Activated naive CD8-positive, alpha-beta T cell treated with anti-CD3 and anti-CD28 coated beads, Interleukin-2, amount 50 U/mL, for 24 hours (primary cell): ENCODE data around the gene SAA2.
"Not testable (repeated sequence)": the region's sequence is repeated elsewhere in the genome, so short reads cannot be mapped to it uniquely, and the experiment has no call there.

Experiments
- ATAC-seq: fragments of 150-1000 bp; cut with Tn5 transposase; one replicate; pipeline ENCODE4 v1.10.0; 2021
- DNase-seq: peaks from one replicate; pipeline ENCODE4 v3.0.0; 2021
- H3K27ac Mint-ChIP-seq: one replicate; pipeline ENCODE4 v1.8.0; 2021; ENCODE audit warnings: mild to moderate bottlenecking, mixed read lengths
- H3K27me3 Mint-ChIP-seq: one replicate; pipeline ENCODE4 v1.8.0; 2021; ENCODE audit warnings: mixed read lengths
- H3K36me3 Mint-ChIP-seq: one replicate; pipeline ENCODE4 v1.8.0; 2021; ENCODE audit warnings: low read depth, mixed read lengths
- H3K4me1 Mint-ChIP-seq: one replicate; pipeline ENCODE4 v1.8.0; 2021; ENCODE audit warnings: mixed read lengths
- H3K4me3 Mint-ChIP-seq: one replicate; pipeline ENCODE4 v1.8.0; 2021; ENCODE audit warnings: mild to moderate bottlenecking, moderate library complexity, mixed read lengths
- H3K9me3 Mint-ChIP-seq: one replicate; pipeline ENCODE4 v1.8.0; 2021; ENCODE audit warnings: mixed read lengths

Gene SAA2

GRCh38 chr11:18235394-18236334 is 12.8 kb downstream of the SAA2 start:
- H3K9me3 Mint-ChIP-seq = no peaks in the 10 kb centered on the region
- H3K27me3 Mint-ChIP-seq = peaks cover 26% of the 10 kb centered on the region
- H3K27ac Mint-ChIP-seq = no peak overlapping the region

GRCh38 chr11:18233912-18234311 is 14.6 kb downstream of the SAA2 start:
- H3K36me3 Mint-ChIP-seq = no peaks in the 10 kb centered on the region
- no peak overlapping the region for H3K4me3 Mint-ChIP-seq
- no peaks in the 10 kb centered on the region for H3K9me3 Mint-ChIP-seq
- ATAC-seq (no peak), DNase-seq (no peak)
- H3K27ac Mint-ChIP-seq = no peak overlapping the region
- H3K4me1 Mint-ChIP-seq = no peaks in the 10 kb centered on the region
- peaks cover 19% of the 10 kb centered on the region for H3K27me3 Mint-ChIP-seq

More at GRCh38 chr11:18235394-18236334, 12.8 kb downstream of the SAA2 start:
- ATAC-seq (no peak), DNase-seq (no peak)
- Mint-ChIP-seq H3K4me1 (no peaks in the 10 kb centered on the region), H3K36me3 (no peaks in the 10 kb centered on the region), H3K4me3 (no peak overlapping the region)

- Mint-ChIP-seq H3K36me3 (no peaks in the 10 kb centered on the region), H3K9me3 (no peaks in the 10 kb centered on the region), H3K27ac (no peak overlapping the region), H3K4me1 (no peaks in the 10 kb centered on the region), H3K4me3 (no peak overlapping the region), H3K27me3 (peaks cover 5% of the 10 kb centered on the region)
- ATAC-seq = no peak
- DNase-seq = no peak
Observed at GRCh38 chr11:18230859-18231258, 17.6 kb downstream of the SAA2 start.

- Mint-ChIP-seq H3K36me3 (no peaks in the 10 kb centered on the region), H3K4me3 (no peak overlapping the region), H3K27me3 (peaks cover 3% of the 10 kb centered on the region), H3K27ac (no peak overlapping the region), H3K9me3 (no peaks in the 10 kb centered on the region), H3K4me1 (no peaks in the 10 kb centered on the region)
- DNase-seq (no peak), ATAC-seq (no peak)
Observed at GRCh38 chr11:18229501-18229900, 19.0 kb downstream of the SAA2 start.

- ATAC-seq (no peak), DNase-seq (no peak)
- H3K36me3 Mint-ChIP-seq = no peaks in the 10 kb centered on the region
- H3K27ac Mint-ChIP-seq = no peak overlapping the region
- no peaks in the 10 kb centered on the region for H3K4me1 Mint-ChIP-seq
- H3K9me3 Mint-ChIP-seq = no peaks in the 10 kb centered on the region
- peaks cover 2% of the 10 kb centered on the region for H3K27me3 Mint-ChIP-seq
- H3K4me3 Mint-ChIP-seq = no peak overlapping the region
Observed at GRCh38 chr11:18225913-18226312, 22.6 kb downstream of the SAA2 start.

DNA sequence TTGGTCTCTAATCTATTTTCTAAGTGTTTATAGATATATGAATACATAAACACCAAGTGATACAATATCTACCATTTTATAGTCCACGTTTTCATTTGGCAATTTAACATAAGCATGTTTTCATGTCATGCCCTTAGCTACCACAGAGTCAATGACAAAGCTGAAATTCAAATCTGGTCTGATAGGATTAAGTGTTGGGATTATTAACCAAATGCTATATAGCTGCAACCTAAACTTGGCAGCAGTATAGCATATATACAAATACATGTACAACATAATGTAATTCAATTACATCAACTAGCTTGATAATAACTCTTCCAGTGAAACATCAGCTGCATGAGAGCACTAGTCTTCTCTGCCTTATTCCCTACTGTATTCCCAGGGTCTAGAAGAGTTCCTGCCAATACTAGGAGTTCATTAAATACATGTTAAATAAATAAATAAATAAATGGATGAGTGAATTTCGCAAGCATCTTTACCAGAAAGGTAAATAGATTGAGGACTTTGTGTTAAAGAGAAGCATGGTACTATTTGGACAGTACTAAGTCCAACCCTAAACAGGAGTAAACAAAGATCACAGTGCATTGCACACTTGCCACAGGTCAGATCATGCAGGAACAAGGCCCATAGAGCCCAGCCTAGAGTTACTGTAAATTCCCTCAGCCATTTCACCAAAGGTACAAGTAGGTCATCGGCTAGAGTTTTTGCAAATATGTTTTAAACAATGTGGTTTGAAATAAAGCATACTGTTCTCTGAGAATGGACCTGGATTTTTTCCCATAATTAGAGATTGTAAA is 24.7 kb downstream of the SAA2 start:
- peaks cover 2% of the 10 kb centered on the region for H3K27me3 Mint-ChIP-seq
- no peaks in the 10 kb centered on the region for H3K9me3 Mint-ChIP-seq
- no peak for DNase-seq
- no peak for ATAC-seq
- H3K4me1 Mint-ChIP-seq = no peaks in the 10 kb centered on the region
- no peak overlapping the region for H3K27ac Mint-ChIP-seq
- no peaks in the 10 kb centered on the region for H3K36me3 Mint-ChIP-seq
- no peak overlapping the region for H3K4me3 Mint-ChIP-seq

DNA sequence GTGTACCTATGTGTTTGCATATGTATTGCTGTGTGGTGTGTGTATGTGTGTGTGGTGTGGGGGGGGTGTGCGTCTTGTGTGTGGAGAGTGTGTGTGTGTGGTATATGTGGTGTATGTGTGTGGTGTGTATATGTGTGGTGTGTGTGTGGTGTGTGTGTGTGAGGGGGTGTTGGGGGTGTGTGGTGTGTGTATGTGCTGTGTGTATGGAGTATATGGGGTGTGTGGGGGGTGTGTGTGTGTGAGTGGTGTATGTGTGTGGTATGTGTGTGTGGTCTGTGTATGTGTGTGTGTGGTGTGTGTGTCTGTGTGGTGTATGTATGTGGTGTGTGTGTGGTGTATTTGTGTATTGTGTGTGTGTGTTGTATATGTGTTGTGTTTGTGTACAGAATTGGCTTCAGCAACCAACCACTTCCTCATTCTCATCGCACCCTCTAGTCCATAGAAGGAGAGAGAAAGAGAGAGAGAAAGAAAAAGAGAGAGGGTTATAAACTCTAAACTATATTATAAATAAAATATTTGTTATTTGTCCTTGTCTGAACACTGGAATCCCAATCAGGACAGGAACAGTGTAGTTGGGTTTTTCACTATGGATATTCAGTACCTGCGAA is 25.6 kb downstream of the SAA2 start:
- DNase-seq = no peak
- no peak overlapping the region for H3K27ac Mint-ChIP-seq
- no peaks in the 10 kb centered on the region for H3K4me1 Mint-ChIP-seq
- no peak for ATAC-seq
- H3K4me3 Mint-ChIP-seq = no peak overlapping the region
- no peaks in the 10 kb centered on the region for H3K36me3 Mint-ChIP-seq
- H3K9me3 Mint-ChIP-seq = no peaks in the 10 kb centered on the region
- H3K27me3 Mint-ChIP-seq = peaks cover 2% of the 10 kb centered on the region

GRCh38 chr11:18221274-18221876 is 27.1 kb downstream of the SAA2 start:
- Mint-ChIP-seq H3K9me3 (no peaks in the 10 kb centered on the region), H3K4me3 (no peak overlapping the region), H3K27ac (no peak overlapping the region), H3K4me1 (no peaks in the 10 kb centered on the region), H3K36me3 (no peaks in the 10 kb centered on the region), H3K27me3 (peaks cover 11% of the 10 kb centered on the region)
- ATAC-seq (no peak), DNase-seq (no peak)

GRCh38 chr11:18209058-18209457 is 39.4 kb downstream of the SAA2 start:
- H3K36me3 Mint-ChIP-seq = no peaks in the 10 kb centered on the region
- no peaks in the 10 kb centered on the region for H3K4me1 Mint-ChIP-seq
- H3K9me3 Mint-ChIP-seq = no peaks in the 10 kb centered on the region
- no peak overlapping the region for H3K4me3 Mint-ChIP-seq
- H3K27ac Mint-ChIP-seq = no peak overlapping the region
- DNase-seq (no peak), ATAC-seq (no peak)
- H3K27me3 Mint-ChIP-seq = peaks cover 52% of the 10 kb centered on the region

DNA sequence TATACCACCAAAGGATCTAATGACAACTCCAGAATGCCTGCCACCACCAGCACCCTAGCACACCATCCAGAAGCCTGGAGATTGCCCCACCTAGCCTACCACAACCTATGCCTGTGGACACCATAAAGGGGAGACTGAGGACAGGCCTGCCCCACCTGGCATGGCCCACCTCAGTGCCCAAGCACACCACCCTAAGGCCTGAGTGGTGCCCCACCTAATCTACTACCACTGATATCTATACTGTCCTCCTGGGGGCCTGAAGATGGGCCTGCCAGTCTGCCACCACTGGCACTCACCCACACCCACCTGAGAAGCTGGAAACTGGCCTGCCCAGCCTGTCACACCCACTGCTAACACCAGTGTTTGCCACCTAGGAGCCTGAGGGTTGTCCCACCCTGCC is 43.7 kb downstream of the SAA2 start:
- Mint-ChIP-seq H3K4me3 (no peak overlapping the region), H3K4me1 (no peaks in the 10 kb centered on the region), H3K27ac (no peak overlapping the region), H3K9me3 (no peaks in the 10 kb centered on the region), H3K27me3 (peaks cover 55% of the 10 kb centered on the region), H3K36me3 (no peaks in the 10 kb centered on the region)
- DNase-seq (no peak), ATAC-seq (no peak)

GRCh38 chr11:18204220-18204619 is 44.2 kb downstream of the SAA2 start:
- H3K4me1 Mint-ChIP-seq = no peaks in the 10 kb centered on the region
- H3K27ac Mint-ChIP-seq = no peak overlapping the region
- H3K4me3 Mint-ChIP-seq = no peak overlapping the region
- peaks cover 51% of the 10 kb centered on the region for H3K27me3 Mint-ChIP-seq
- ATAC-seq = no peak
- H3K36me3 Mint-ChIP-seq = no peaks in the 10 kb centered on the region
- no peaks in the 10 kb centered on the region for H3K9me3 Mint-ChIP-seq
- no peak for DNase-seq

GRCh38 chr11:18203723-18204122 is 44.7 kb downstream of the SAA2 start:
- Mint-ChIP-seq H3K9me3 (no peaks in the 10 kb centered on the region), H3K4me1 (no peaks in the 10 kb centered on the region), H3K27me3 (peaks cover 48% of the 10 kb centered on the region), H3K4me3 (no peak overlapping the region), H3K27ac (no peak overlapping the region), H3K36me3 (no peaks in the 10 kb centered on the region)
- no peak for DNase-seq
- peak; percentile 63 for ATAC-seq

- H3K36me3 Mint-ChIP-seq, ATAC-seq, H3K4me1 Mint-ChIP-seq, H3K9me3 Mint-ChIP-seq, DNase-seq, H3K4me3 Mint-ChIP-seq, H3K27ac Mint-ChIP-seq: not testable (repeated sequence)
- peaks cover 19% of the 10 kb centered on the region for H3K27me3 Mint-ChIP-seq
Observed at GRCh38 chr11:18197738-18198137, 50.7 kb downstream of the SAA2 start.

- Mint-ChIP-seq H3K27ac (no peak overlapping the region), H3K9me3 (no peaks in the 10 kb centered on the region), H3K4me3 (no peak overlapping the region)
Observed at GRCh38 chr11:18196532-18196931, 51.9 kb downstream of the SAA2 start.

More at GRCh38 chr11:18196532-18196931, 51.9 kb downstream of the SAA2 start:
- DNase-seq (no peak), ATAC-seq (no peak)
- Mint-ChIP-seq H3K4me1 (no peaks in the 10 kb centered on the region), H3K27me3 (peaks cover 19% of the 10 kb centered on the region), H3K36me3 (no peaks in the 10 kb centered on the region)
